Testis (tissue), 3 donors: ENCODE measurements around the gene CFAP77. TPM values are rescaled to one million over a fixed set of nuclear protein-coding genes. Genes with fewer than 3 reads are reported as not detected.
A peak's percentile ranks its signal among the peaks of the same experiment; 100 is the strongest.

ENCODE experiments used
- DNase-seq: peaks from one replicate; pipeline ENCODE4 v3.0.0-alpha.2; 2019
- H3K27ac ChIP-seq, 2 donors: fragments of 200-600 bp; sonication (generic); one replicate each; pipeline ENCODE4 v1.5.1; 2019
- H3K27me3 ChIP-seq: fragments of 200-600 bp; sonication (generic); one replicate; pipeline ENCODE4 v1.5.1; 2019
- H3K36me3 ChIP-seq: fragments of 200-600 bp; sonication (generic); one replicate; pipeline ENCODE4 v1.5.1; 2017; ENCODE audit warnings: low read depth; ENCODE audit errors: missing control alignments
- H3K4me1 ChIP-seq: fragments of 200-600 bp; sonication (generic); one replicate; pipeline ENCODE4 v1.5.1; 2019
- H3K4me3 ChIP-seq, 2 donors: fragments of 200-600 bp; sonication (generic); one replicate each; pipeline ENCODE4 v1.5.1; 2017 to 2019
- H3K9me3 ChIP-seq: fragments of 200-600 bp; sonication (generic); one replicate; pipeline ENCODE4 v1.5.1; 2017
- CTCF ChIP-seq, 3 experiments: fragments of 450-650 bp in 2 of 3; fragments of 200-600 bp in 1 of 3; sonication (generic) in 1 of 3; IDR thresholded peaks; one replicate each; pipeline ENCODE4 v1.5.1; 2016 to 2019; ENCODE audit warnings: antibody characterized with exemption in 3 of 3, mild to moderate bottlenecking in 2 of 3, moderate library complexity in 1 of 3
- POLR2A ChIP-seq: fragments of 450-650 bp; IDR thresholded peaks from one replicate; pipeline ENCODE4 v1.6.1; 2017; ENCODE audit warnings: antibody characterized with exemption, mild to moderate bottlenecking, moderate library complexity
- WGBS, 2 donors: methylation state at CpG; one replicate each; pipeline ENCODE4 v1.1.5; 2018; 5-methylcytosine and 5-hydroxymethylcytosine counted together
- intact Hi-C: fragments of 100-400 bp; cut with DNase I; formaldehyde crosslinking; loops from one replicate; pipeline ENCODE4 v1.15.1; 2023; ENCODE audit warnings: low total_unique reads
- polyA plus RNA-seq: library from polyadenylated mRNA; stranded (reverse); fragments of 350-450 nt; fragmentation: Illumina TruSeq; extraction: RNeasy Lipid Tissue Mini Kit (QIAGEN cat#74804); gene quantifications from one replicate; pipeline ENCODE4 v1.2.3, GENCODE V29; 2014; ENCODE audit warnings: low read depth, low replicate concordance; ENCODE audit not compliant: insufficient read depth
- total RNA-seq, 2 donors: library from RNA; depleted of rRNA; stranded (reverse); fragments of >200 nt; gene quantifications; one replicate each; pipeline ENCODE4 v1.2.3, GENCODE V29; 2016

Gene CFAP77
- total and polyA plus RNA-seq, 3 donors from 2014 or later: 13.6 to 36.2 (median 20.9) TPM

GRCh38 chr9:132391449-132391848, 18.6 kb upstream of the CFAP77 start:
- DNase-seq: no peak
- no peaks in the 10 kb centered on the region for H3K27me3 ChIP-seq
- 89 to 95% methylated on average over 11 of the region's 11 CpGs for WGBS, 2 donors
- H3K9me3 ChIP-seq: no peaks in the 10 kb centered on the region
- no peaks in the 10 kb centered on the region for H3K4me1 ChIP-seq
- no peak for TF ChIP-seq CTCF (IDR thresholded peaks at IDR 0.05)
- TF ChIP-seq POLR2A: no peak
- no peaks in the 10 kb centered on the region for H3K36me3 ChIP-seq
- no peak overlapping the region for H3K27ac ChIP-seq
- intact Hi-C loops: no loop called here
- no peak overlapping the region for H3K4me3 ChIP-seq

GRCh38 chr9:132395560-132395959, 14.5 kb upstream of the CFAP77 start:
- intact Hi-C loops: no loop called here
- Histone ChIP-seq H3K27me3 (no peaks in the 10 kb centered on the region), H3K4me1 (no peaks in the 10 kb centered on the region), H3K36me3 (no peaks in the 10 kb centered on the region), H3K9me3 (no peaks in the 10 kb centered on the region), H3K27ac (no peak overlapping the region), H3K4me3 (no peak overlapping the region)
- no peak for TF ChIP-seq CTCF (IDR thresholded peaks at IDR 0.05)
- TF ChIP-seq POLR2A: no peak
- 69 to 74% methylated on average over 11 of the region's 11 CpGs for WGBS, 2 donors
- DNase-seq: no peak

- no peak for DNase-seq
- Histone ChIP-seq H3K27ac (no peak overlapping the region), H3K4me3 (no peak overlapping the region), H3K27me3 (no peaks in the 10 kb centered on the region), H3K4me1 (peaks cover 7% of the 10 kb centered on the region), H3K36me3 (no peaks in the 10 kb centered on the region), H3K9me3 (no peaks in the 10 kb centered on the region)
- intact Hi-C loops: no loop called here
- 95 to 96% methylated on average over 4 of the region's 4 CpGs for WGBS, 2 donors
- TF ChIP-seq POLR2A (no peak), CTCF (IDR thresholded peaks at IDR 0.05) (no peak)
Measured at GRCh38 chr9:132401824-132402223, 8.2 kb upstream of the CFAP77 start.

- H3K27ac ChIP-seq: no peak overlapping the region
- no peak for TF ChIP-seq POLR2A
- TF ChIP-seq CTCF (IDR thresholded peaks at IDR 0.05): no peak
- H3K36me3 ChIP-seq: no peaks in the 10 kb centered on the region
- no peak for DNase-seq
- H3K4me3 ChIP-seq: no peak overlapping the region
- 71 to 72% methylated on average over 9 of the region's 9 CpGs for WGBS, 2 donors
- H3K9me3 ChIP-seq: no peaks in the 10 kb centered on the region
- intact Hi-C loops: no loop called here
- H3K27me3 ChIP-seq: no peaks in the 10 kb centered on the region
- H3K4me1 ChIP-seq: peaks cover 19% of the 10 kb centered on the region
Measured at GRCh38 chr9:132404228-132404881, 5.7 kb upstream of the CFAP77 start.

GRCh38 chr9:132406554-132407122, 3.4 kb upstream of the CFAP77 start, which contains the start of gene TTF1:
TTF1 (minus strand) TSS chr9:132406840; CDS start chr9:132402821, 4,019 bp downstream.
- TF ChIP-seq POLR2A (no peak), CTCF (IDR thresholded peaks at IDR 0.05) (no peak)
- WGBS, 2 donors: 0 to 1% methylated on average over 26 to 33 of the region's 33 CpGs
- intact Hi-C loops: no loop called here
- H3K9me3 ChIP-seq: no peaks in the 10 kb centered on the region
- peak within 1 kb of the TSS; percentile 68 to 83 for H3K4me3 ChIP-seq
- H3K27me3 ChIP-seq: no peaks in the 10 kb centered on the region
- no peaks in the 10 kb centered on the region for H3K36me3 ChIP-seq
- peaks cover 31% of the 10 kb centered on the region for H3K4me1 ChIP-seq
- no peak within 1 kb of the TSS for H3K27ac ChIP-seq
- DNase-seq: peak; percentile 94
